Hematopoietic multipotent progenitor cell (in vitro differentiated cells): ENCODE results near the gene TOGARAM2. TPM values are rescaled to one million over a fixed set of nuclear protein-coding genes. Genes with fewer than 3 reads are reported as not detected.
"Not testable (repeated sequence)": the region's sequence is repeated elsewhere in the genome, so short reads cannot be mapped to it uniquely, and the experiment has no call there.

Source experiments
- DNase-seq, 3 donors: peaks; one replicate each; pipeline ENCODE4 v3.0.0-alpha.2; 2011 to 2015; ENCODE audit warnings: low read depth in 2 of 3, low spot score in 2 of 3
- total RNA-seq: library from RNA; depleted of rRNA; stranded (reverse); fragments of >200 nt; gene quantifications from one replicate; pipeline ENCODE4 v1.2.3, GENCODE V29; 2012

TOGARAM2 gene
- total RNA-seq, 1 donor, result 3.5 TPM

GRCh38 chr2:29070526-29070925 is 89.4 kb downstream of the TOGARAM2 start:
- no peak for DNase-seq

- DNase-seq, result no peak
Measured at GRCh38 chr2:29071032-29071975, 90.2 kb downstream of the TOGARAM2 start.

GRCh38 chr2:29072251-29072650 is 91.2 kb downstream of the TOGARAM2 start:
- no peak for DNase-seq

- no peak for DNase-seq
Measured at GRCh38 chr2:29072971-29073725, 92.0 kb downstream of the TOGARAM2 start.

GRCh38 chr2:29073933-29074332 is 92.8 kb downstream of the TOGARAM2 start:
- no peak for DNase-seq

- DNase-seq, result no peak
Measured at GRCh38 chr2:29074411-29074810, 93.3 kb downstream of the TOGARAM2 start, which contains the start of gene PCARE. TSS of gene PCARE (minus strand) at chr2:29074523. CDS start at chr2:29074261, 262 bp downstream.

GRCh38 chr2:29075894-29076705 is 95.0 kb downstream of the TOGARAM2 start:
- DNase-seq, result no peak

GRCh38 chr2:29079887-29080286 is 98.8 kb downstream of the TOGARAM2 start:
- DNase-seq, result no peak

- DNase-seq, result no peak
Measured at GRCh38 chr2:29080886-29081743, 100.0 kb downstream of the TOGARAM2 start.

- no peak for DNase-seq
Measured at GRCh38 chr2:29082804-29083495, 101.9 kb downstream of the TOGARAM2 start.

- DNase-seq, result no peak
Measured at GRCh38 chr2:29084554-29084953, 103.5 kb downstream of the TOGARAM2 start.

- not testable (repeated sequence) for DNase-seq
Measured at GRCh38 chr2:29090311-29090710, 109.2 kb downstream of the TOGARAM2 start.

GRCh38 chr2:29096969-29097368 is 115.9 kb downstream of the TOGARAM2 start:
- no peak for DNase-seq

GRCh38 chr2:29097569-29097968 is 116.5 kb downstream of the TOGARAM2 start:
- DNase-seq, result no peak

- DNase-seq, result no peak
Measured at GRCh38 chr2:29100564-29100963, 119.5 kb downstream of the TOGARAM2 start.
